ENCODE data around the gene TPM1. TPM values are rescaled to one million over a fixed set of nuclear protein-coding genes. Genes with fewer than 3 reads are reported as not detected.

The TPM1 gene
- polyA plus RNA-seq, 2 donors = 135 to 322 TPM

GRCh38 chr15:63045879-63046278 lies 3.3 kb downstream of the TPM1 start:
- 78% methylated on average over 3 of the region's 3 CpGs for WGBS, 2 donors
- peaks cover 0 to 11% of the 10 kb centered on the region in 2 donors for H3K27me3 ChIP-seq (ENCODE audit: control insufficient read depth in 1 of 2, insufficient read depth in 2 of 2, low read length in 2 of 2)
- peak overlapping the region in 1 of 2 donors; percentile 48 for H3K27ac ChIP-seq (ENCODE audit: low read depth in 2 of 2, low read length in 1 of 2)
- H3K4me1 ChIP-seq (ENCODE audit: control insufficient read depth in 2 of 2, insufficient read depth in 2 of 2, low read length in 1 of 2) = peaks cover 5 to 15% of the 10 kb centered on the region in 2 donors
- peak overlapping the region in 1 of 2 donors; percentile 52 for H3K4me3 ChIP-seq (ENCODE audit: low read depth in 1 of 2, low read length in 2 of 2)
- no peaks in the 10 kb centered on the region for H3K9me3 ChIP-seq (ENCODE audit: control insufficient read depth in 2 of 2, insufficient read depth in 1 of 2, low read depth in 1 of 2, low read length in 1 of 2)
- H3K36me3 ChIP-seq (ENCODE audit: control insufficient read depth in 2 of 2, insufficient read depth in 2 of 2, low read length in 1 of 2) = no peaks in the 10 kb centered on the region

GRCh38 chr15:63046917-63047760 lies 4.6 kb downstream of the TPM1 start:
- no peaks in the 10 kb centered on the region for H3K36me3 ChIP-seq (ENCODE audit: control insufficient read depth in 2 of 2, insufficient read depth in 2 of 2, low read length in 1 of 2)
- H3K4me3 ChIP-seq (ENCODE audit: low read depth in 1 of 2, low read length in 2 of 2) = peak overlapping the region in 1 of 2 donors; percentile 66
- H3K27me3 ChIP-seq (ENCODE audit: control insufficient read depth in 1 of 2, insufficient read depth in 2 of 2, low read length in 2 of 2) = peaks cover 0 to 11% of the 10 kb centered on the region in 2 donors
- WGBS, 2 donors = 70 to 72% methylated on average over 8 of the region's 8 CpGs
- H3K4me1 ChIP-seq (ENCODE audit: control insufficient read depth in 2 of 2, insufficient read depth in 2 of 2, low read length in 1 of 2) = peaks cover 5 to 15% of the 10 kb centered on the region in 2 donors
- no peaks in the 10 kb centered on the region for H3K9me3 ChIP-seq (ENCODE audit: control insufficient read depth in 2 of 2, insufficient read depth in 1 of 2, low read depth in 1 of 2, low read length in 1 of 2)
- peak overlapping the region in 1 of 2 donors; percentile 47 for H3K27ac ChIP-seq (ENCODE audit: low read depth in 2 of 2, low read length in 1 of 2)

- no peaks in the 10 kb centered on the region for H3K36me3 ChIP-seq (ENCODE audit: control insufficient read depth in 2 of 2, insufficient read depth in 2 of 2, low read length in 1 of 2)
- H3K9me3 ChIP-seq (ENCODE audit: control insufficient read depth in 2 of 2, insufficient read depth in 1 of 2, low read depth in 1 of 2, low read length in 1 of 2) = no peaks in the 10 kb centered on the region
- 15% methylated on average over 12 of the region's 12 CpGs for WGBS, 2 donors
- H3K4me3 ChIP-seq (ENCODE audit: low read depth in 1 of 2, low read length in 2 of 2) = peak overlapping the region; percentile 66 to 77
- peak overlapping the region; percentile 67 to 85 for H3K27ac ChIP-seq (ENCODE audit: low read depth in 2 of 2, low read length in 1 of 2)
- peaks cover 0 to 7% of the 10 kb centered on the region in 2 donors for H3K27me3 ChIP-seq (ENCODE audit: control insufficient read depth in 1 of 2, insufficient read depth in 2 of 2, low read length in 2 of 2)
- peaks cover 5 to 15% of the 10 kb centered on the region in 2 donors for H3K4me1 ChIP-seq (ENCODE audit: control insufficient read depth in 2 of 2, insufficient read depth in 2 of 2, low read length in 1 of 2)
Observed at GRCh38 chr15:63047792-63048114, 5.2 kb downstream of the TPM1 start.

DNA sequence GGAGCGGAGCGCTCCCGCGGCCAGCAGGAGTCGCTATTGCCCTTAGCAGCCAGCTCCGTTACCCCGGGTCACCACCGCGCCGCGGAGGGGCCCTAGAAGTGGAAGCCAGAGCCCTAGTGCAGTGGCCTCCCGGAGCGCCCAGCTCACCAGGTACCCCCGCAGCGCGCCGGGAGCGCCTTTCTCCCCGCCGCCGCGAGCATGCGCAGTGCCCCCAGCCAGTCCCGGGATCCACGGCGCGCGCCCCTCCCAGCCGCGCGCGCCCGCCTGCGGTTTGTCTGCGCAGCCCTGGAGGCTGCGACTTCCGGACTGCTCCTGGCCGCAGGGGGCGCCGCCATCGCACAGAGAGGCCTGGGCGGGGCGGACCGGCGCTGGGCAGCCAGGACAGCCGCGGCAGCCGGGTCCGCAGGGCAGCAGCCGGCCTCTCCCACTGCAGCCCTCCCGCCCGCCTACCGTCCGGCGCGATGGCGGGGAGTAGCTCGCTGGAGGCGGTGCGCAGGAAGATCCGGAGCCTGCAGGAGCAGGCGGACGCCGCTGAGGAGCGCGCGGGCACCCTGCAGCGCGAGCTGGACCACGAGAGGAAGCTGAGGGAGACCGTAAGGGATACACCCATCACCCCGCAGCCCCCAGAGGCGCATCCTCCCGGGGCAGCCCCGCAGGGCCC lies 5.7 kb downstream of the TPM1 start:
- peak overlapping the region; percentile 66 to 77 for H3K4me3 ChIP-seq (ENCODE audit: low read depth in 1 of 2, low read length in 2 of 2)
- peak overlapping the region; percentile 67 to 85 for H3K27ac ChIP-seq (ENCODE audit: low read depth in 2 of 2, low read length in 1 of 2)
- peaks cover 4 to 14% of the 10 kb centered on the region in 2 donors for H3K4me1 ChIP-seq (ENCODE audit: control insufficient read depth in 2 of 2, insufficient read depth in 2 of 2, low read length in 1 of 2)
- 0 to 1% methylated on average over 55 to 75 of the region's 75 CpGs for WGBS, 2 donors
- no peaks in the 10 kb centered on the region for H3K36me3 ChIP-seq (ENCODE audit: control insufficient read depth in 2 of 2, insufficient read depth in 2 of 2, low read length in 1 of 2)
- no peaks in the 10 kb centered on the region for H3K9me3 ChIP-seq (ENCODE audit: control insufficient read depth in 2 of 2, insufficient read depth in 1 of 2, low read depth in 1 of 2, low read length in 1 of 2)
- H3K27me3 ChIP-seq (ENCODE audit: control insufficient read depth in 1 of 2, insufficient read depth in 2 of 2, low read length in 2 of 2) = peaks cover 0 to 4% of the 10 kb centered on the region in 2 donors

DNA sequence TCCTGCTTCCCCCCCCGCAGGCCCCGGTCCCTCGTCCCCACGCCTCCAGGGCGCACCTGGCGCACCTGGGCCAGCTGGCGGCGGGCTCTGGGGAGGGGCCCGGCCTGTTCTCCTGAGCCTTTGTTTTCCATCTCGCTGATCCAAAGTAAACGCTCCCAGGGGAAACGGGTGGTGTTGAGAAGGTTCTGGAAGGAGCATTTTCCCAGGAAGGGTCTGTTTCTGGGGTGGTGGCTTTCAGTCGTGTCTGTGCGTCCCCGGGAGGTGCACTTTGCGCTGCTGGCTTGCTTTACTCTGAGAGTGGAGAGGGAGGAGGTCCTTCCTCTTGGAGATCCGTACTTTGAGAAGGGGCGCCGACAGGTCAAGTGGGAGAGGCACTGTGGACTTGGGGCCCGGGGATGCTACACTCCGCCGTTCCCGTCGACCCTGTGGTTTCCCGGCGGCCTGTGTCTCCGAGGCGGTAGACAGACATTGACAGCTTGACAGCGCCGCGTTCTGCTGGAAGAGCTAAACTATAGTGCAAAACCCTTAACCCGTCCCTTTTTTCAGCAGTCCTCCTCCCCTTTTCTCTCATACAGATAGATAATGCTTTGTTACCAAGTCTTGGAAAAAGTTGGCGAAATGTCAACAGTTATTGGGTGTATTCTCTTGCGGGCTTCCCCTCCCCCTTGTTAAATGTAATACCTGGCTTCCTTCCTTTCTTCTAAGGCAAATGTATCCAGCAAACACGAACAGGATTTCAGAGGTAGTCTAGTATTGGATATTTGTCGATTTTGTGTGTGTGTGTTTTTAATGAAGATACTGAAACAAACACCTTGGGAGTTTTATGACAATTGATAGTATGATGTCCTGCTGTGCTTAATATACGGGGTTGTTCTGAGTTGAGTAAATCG lies 6.5 kb downstream of the TPM1 start:
- Histone ChIP-seq H3K27me3 (ENCODE audit: control insufficient read depth in 1 of 2, insufficient read depth in 2 of 2, low read length in 2 of 2) (no peaks in the 10 kb centered on the region), H3K27ac (ENCODE audit: low read depth in 2 of 2, low read length in 1 of 2) (peak overlapping the region; percentile 67 to 85), H3K9me3 (ENCODE audit: control insufficient read depth in 2 of 2, insufficient read depth in 1 of 2, low read depth in 1 of 2, low read length in 1 of 2) (no peaks in the 10 kb centered on the region), H3K4me1 (ENCODE audit: control insufficient read depth in 2 of 2, insufficient read depth in 2 of 2, low read length in 1 of 2) (peaks cover 0 to 6% of the 10 kb centered on the region in 2 donors), H3K36me3 (ENCODE audit: control insufficient read depth in 2 of 2, insufficient read depth in 2 of 2, low read length in 1 of 2) (no peaks in the 10 kb centered on the region), H3K4me3 (ENCODE audit: low read depth in 1 of 2, low read length in 2 of 2) (peak overlapping the region; percentile 66 to 77)
- 4% methylated on average over 38 of the region's 38 CpGs for WGBS, 2 donors

DNA sequence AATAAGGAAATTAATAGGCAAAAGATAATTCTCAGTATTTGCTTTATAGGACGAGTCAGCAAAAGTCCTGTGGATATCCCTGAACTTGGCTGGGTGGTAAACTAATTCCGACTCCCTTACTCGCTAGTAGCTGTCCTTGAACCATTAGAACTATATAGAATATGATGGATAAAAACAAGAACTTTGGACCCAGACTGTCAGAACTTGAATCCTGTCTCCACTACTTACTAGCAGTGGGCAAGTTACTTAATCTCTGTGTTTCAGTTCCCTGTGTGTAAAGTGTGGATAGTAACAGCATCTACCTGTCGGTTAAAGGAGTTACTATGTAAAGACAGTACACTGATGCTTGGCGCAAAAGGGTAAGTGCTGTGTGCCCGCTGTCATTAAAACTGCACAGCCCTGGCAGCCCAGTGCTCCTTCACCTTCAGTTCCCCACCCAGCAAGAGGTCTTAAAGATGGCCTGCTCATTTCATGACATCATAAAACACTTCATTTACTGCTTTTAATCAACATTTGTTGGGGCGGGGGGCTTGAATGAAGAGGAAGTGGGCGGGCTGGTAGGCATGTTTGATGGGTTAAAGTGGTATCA lies 7.3 kb downstream of the TPM1 start:
- Histone ChIP-seq H3K36me3 (ENCODE audit: control insufficient read depth in 2 of 2, insufficient read depth in 2 of 2, low read length in 1 of 2) (no peaks in the 10 kb centered on the region), H3K27me3 (ENCODE audit: control insufficient read depth in 1 of 2, insufficient read depth in 2 of 2, low read length in 2 of 2) (no peaks in the 10 kb centered on the region), H3K9me3 (ENCODE audit: control insufficient read depth in 2 of 2, insufficient read depth in 1 of 2, low read depth in 1 of 2, low read length in 1 of 2) (no peaks in the 10 kb centered on the region), H3K4me3 (ENCODE audit: low read depth in 1 of 2, low read length in 2 of 2) (no peak overlapping the region), H3K27ac (ENCODE audit: low read depth in 2 of 2, low read length in 1 of 2) (peak overlapping the region; percentile 33 to 56), H3K4me1 (ENCODE audit: control insufficient read depth in 2 of 2, insufficient read depth in 2 of 2, low read length in 1 of 2) (peaks cover 0 to 4% of the 10 kb centered on the region in 2 donors)
- 71 to 79% methylated on average over 8 of the region's 8 CpGs for WGBS, 2 donors

- no peaks in the 10 kb centered on the region for H3K27me3 ChIP-seq (ENCODE audit: control insufficient read depth in 1 of 2, insufficient read depth in 2 of 2, low read length in 2 of 2)
- H3K36me3 ChIP-seq (ENCODE audit: control insufficient read depth in 2 of 2, insufficient read depth in 2 of 2, low read length in 1 of 2) = no peaks in the 10 kb centered on the region
- peak overlapping the region in 1 of 2 donors; percentile 43 for H3K27ac ChIP-seq (ENCODE audit: low read depth in 2 of 2, low read length in 1 of 2)
- H3K4me1 ChIP-seq (ENCODE audit: control insufficient read depth in 2 of 2, insufficient read depth in 2 of 2, low read length in 1 of 2) = peaks cover 0 to 4% of the 10 kb centered on the region in 2 donors
- H3K9me3 ChIP-seq (ENCODE audit: control insufficient read depth in 2 of 2, insufficient read depth in 1 of 2, low read depth in 1 of 2, low read length in 1 of 2) = no peaks in the 10 kb centered on the region
- H3K4me3 ChIP-seq (ENCODE audit: low read depth in 1 of 2, low read length in 2 of 2) = no peak overlapping the region
Observed at GRCh38 chr15:63050731-63051155, 8.2 kb downstream of the TPM1 start.

DNA sequence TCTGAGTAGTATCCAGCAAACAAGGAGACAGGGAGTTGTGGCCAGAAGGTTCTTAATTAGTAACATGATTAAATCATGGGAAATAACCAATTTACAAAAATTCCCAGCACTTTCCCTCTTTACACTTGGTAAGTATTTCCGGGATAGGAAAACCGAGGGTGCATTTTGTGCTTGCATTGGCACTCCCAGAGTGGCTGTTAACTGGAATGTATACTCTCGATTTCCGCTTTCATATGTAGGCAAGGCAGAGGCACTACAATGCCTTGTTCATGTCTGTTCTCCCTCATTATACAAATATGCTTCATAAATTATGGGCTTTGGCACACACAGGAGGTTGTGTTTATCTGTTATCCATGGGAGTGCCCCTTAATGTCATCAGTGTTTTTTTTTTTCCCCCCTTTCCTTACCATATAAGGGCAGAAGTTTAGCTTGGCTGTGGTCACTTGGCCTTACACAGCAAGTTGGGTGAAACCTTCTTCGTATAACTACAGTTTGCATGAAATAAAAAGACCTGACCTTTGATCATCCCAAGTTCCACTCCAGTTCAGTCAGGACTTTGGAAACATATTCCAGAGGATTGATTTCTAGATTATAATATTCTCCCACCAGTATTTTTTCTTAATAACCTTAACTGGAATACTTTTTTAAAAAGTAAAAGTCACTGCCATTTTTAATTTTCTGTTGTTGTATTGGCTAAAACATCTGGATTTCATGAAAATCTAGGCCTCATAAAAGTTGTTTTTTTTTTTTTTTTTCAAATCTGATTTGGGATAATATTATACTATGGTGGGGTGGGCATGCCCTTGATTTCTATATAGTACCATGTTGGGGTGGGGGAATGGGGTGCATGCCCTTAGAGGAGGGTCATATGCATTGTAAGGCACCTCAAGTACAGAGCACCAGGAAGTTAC lies 8.9 kb downstream of the TPM1 start:
- H3K36me3 ChIP-seq (ENCODE audit: control insufficient read depth in 2 of 2, insufficient read depth in 2 of 2, low read length in 1 of 2) = no peaks in the 10 kb centered on the region
- H3K9me3 ChIP-seq (ENCODE audit: control insufficient read depth in 2 of 2, insufficient read depth in 1 of 2, low read depth in 1 of 2, low read length in 1 of 2) = no peaks in the 10 kb centered on the region
- no peaks in the 10 kb centered on the region for H3K27me3 ChIP-seq (ENCODE audit: control insufficient read depth in 1 of 2, insufficient read depth in 2 of 2, low read length in 2 of 2)
- peaks cover 0 to 4% of the 10 kb centered on the region in 2 donors for H3K4me1 ChIP-seq (ENCODE audit: control insufficient read depth in 2 of 2, insufficient read depth in 2 of 2, low read length in 1 of 2)
- 53 to 68% methylated on average over 5 of the region's 5 CpGs for WGBS, 2 donors
- no peak overlapping the region for H3K4me3 ChIP-seq (ENCODE audit: low read depth in 1 of 2, low read length in 2 of 2)
- peak overlapping the region; percentile 43 to 53 for H3K27ac ChIP-seq (ENCODE audit: low read depth in 2 of 2, low read length in 1 of 2)
